GM12892 (cell line): ENCODE results near the gene COX4I2.

Experiments used
- DNase-seq: peaks from one replicate; pipeline ENCODE4 v3.0.0; 2011; ENCODE audit not compliant: insufficient read length
- FAIRE-seq: peaks from 2 replicates; lab custom pipeline; 2011; peaks lifted over from hg19 to GRCh38; lab: Jason Lieb, UNC
- POLR2A ChIP-seq: IDR thresholded peaks from 2 replicates; pipeline ENCODE4 v1.6.1; 2011; ENCODE audit warnings: low read depth, low read length, control low read depth
- POLR2AphosphoS5 ChIP-seq: IDR thresholded peaks from 2 replicates; pipeline ENCODE4 v1.6.1; 2011; ENCODE audit warnings: low read depth, low read length, control low read depth
- TAF1 ChIP-seq: IDR thresholded peaks from 2 replicates; pipeline ENCODE4 v1.6.1; 2011; ENCODE audit warnings: low read depth, mild to moderate bottlenecking, control low read depth, low read length, borderline replicate concordance

COX4I2 gene

GRCh38 chr20:31682927-31683326 is 45.2 kb downstream of the COX4I2 start:
- no peak for TF ChIP-seq TAF1
- no peak for TF ChIP-seq POLR2AphosphoS5
- TF ChIP-seq POLR2A = no peak
- FAIRE-seq = no peak

GRCh38 chr20:31684153-31685015 is 46.7 kb downstream of the COX4I2 start:
- DNase-seq = no peak
- TF ChIP-seq POLR2AphosphoS5 (no peak), TAF1 (no peak), POLR2A (no peak)
- FAIRE-seq = peak; percentile 66

More at GRCh38 chr20:31682927-31683326, 45.2 kb downstream of the COX4I2 start:
- DNase-seq = no peak

GRCh38 chr20:31685853-31686643 is 48.3 kb downstream of the COX4I2 start:
- FAIRE-seq (no peak), DNase-seq (no peak)
- TF ChIP-seq POLR2AphosphoS5 = no peak
- TF ChIP-seq POLR2A = no peak
- no peak for TF ChIP-seq TAF1

- DNase-seq (no peak), FAIRE-seq (no peak)
- TF ChIP-seq POLR2AphosphoS5 (no peak), TAF1 (no peak), POLR2A (no peak)
Measured at GRCh38 chr20:31687777-31688176, 50.1 kb downstream of the COX4I2 start.

GRCh38 chr20:31689141-31689540 is 51.4 kb downstream of the COX4I2 start:
- DNase-seq = no peak
- FAIRE-seq = no peak
- TF ChIP-seq TAF1 (no peak), POLR2A (no peak), POLR2AphosphoS5 (no peak)

DNA sequence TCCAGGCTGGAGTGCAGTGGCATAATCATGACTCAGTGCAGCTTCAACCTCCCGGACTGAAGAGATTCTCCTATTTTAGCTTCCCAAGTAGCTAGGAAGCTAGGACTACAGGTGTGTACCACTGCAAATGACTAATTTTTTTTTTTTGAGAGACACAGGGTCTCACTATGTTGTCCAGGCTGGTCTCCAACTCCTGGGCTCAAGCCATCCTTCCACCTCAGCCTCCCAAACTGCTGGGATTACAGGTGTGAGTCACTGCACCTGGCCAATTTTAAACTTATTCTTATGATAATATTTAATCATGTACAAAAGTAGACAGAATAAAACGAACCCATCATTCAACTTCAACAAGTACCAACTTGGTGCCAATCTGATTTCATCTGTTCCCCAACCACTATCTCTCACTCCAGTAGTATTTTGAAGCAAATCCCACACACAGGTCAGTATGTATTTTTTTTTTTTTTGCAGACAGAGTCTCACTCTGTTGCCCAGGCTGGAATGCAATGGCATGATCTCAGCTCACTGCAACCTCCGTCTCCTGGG is 52.5 kb downstream of the COX4I2 start:
- no peak for FAIRE-seq
- no peak for DNase-seq

DNA sequence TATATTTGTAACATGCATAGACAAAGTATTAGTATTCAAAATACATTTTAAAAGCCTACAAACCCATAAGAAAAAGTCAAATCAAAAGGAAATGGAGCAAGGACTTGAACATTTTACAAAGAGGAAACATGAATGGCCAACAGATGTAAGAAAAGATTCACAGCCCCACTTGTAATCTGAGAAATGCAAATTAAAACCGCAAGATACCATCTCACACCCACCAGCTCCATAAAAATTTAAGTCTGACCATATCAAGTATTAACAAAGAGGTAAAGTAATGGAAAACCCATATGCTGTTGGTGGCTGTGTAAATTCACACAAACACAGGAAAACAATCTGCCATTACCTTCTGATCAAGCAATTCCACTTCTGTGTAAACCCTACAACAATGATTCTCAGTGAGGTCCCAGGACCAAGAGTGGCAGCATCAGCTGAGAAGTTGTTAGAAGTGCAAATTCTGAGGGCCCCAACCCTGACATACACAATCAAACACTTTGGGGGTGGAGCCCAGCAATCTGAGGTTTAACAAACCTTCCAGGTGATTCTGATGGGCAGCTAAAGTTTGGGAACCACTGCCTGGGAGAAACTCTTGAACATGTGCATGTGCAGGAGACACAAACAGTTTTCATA is 54.0 kb downstream of the COX4I2 start:
- TF ChIP-seq POLR2A (no peak), POLR2AphosphoS5 (no peak), TAF1 (no peak)
- FAIRE-seq = peak; percentile 21
- no peak for DNase-seq

More for the DNA sequence above, 52.5 kb downstream of the COX4I2 start:
- TF ChIP-seq POLR2AphosphoS5 (no peak), TAF1 (no peak), POLR2A (no peak)

- no peak for FAIRE-seq
Measured at GRCh38 chr20:31693402-31693801, 55.7 kb downstream of the COX4I2 start.

DNA sequence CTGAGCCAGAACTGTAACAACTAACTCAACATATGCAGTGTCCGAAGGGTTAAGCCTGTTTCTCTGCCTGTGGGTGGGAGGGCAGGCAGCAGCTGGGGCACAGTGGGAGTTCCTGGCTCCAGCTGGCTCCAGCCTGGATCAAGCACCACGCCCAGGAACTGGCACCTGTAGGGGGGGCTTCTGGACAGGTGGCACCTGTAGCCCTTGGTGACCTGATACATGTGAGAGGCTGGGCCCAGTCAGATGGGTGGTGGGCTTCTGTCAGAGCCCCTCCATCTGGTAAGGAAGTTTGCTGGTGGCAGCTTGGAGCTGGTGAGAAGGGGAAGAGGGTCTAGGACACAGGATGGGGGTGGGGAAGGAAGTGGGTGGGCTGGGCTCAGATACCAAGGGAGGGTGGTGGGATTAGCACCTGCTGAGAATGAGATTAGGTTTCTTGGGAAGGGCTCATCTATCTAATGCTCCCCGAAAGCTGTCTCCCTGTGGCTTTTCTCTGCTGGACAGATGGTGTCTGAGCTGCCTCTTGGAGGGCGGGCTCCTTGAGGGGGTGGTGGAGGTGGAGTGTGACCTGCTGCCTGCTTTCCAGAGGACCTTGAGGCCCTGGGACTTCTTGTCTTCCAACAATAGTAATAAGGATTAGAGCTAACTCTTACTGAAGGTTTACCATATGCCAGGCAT is 56.4 kb downstream of the COX4I2 start:
- no peak for DNase-seq
- TF ChIP-seq TAF1 (no peak), POLR2AphosphoS5 (no peak), POLR2A (no peak)
- FAIRE-seq = no peak

More at GRCh38 chr20:31693402-31693801, 55.7 kb downstream of the COX4I2 start:
- TF ChIP-seq POLR2A = no peak
- no peak for TF ChIP-seq POLR2AphosphoS5
- no peak for TF ChIP-seq TAF1
- no peak for DNase-seq
